GM19238 (cell line): ENCODE measurements around the gene RTEL1.
"Not testable (repeated sequence)": the region's sequence is repeated elsewhere in the genome, so short reads cannot be mapped to it uniquely, and the experiment has no call there.

ENCODE experiments used
- DNase-seq: peaks from one replicate; pipeline ENCODE4 v3.0.0; 2011; ENCODE audit warnings: low spot score; ENCODE audit not compliant: insufficient read length

RTEL1 gene

GRCh38 chr20:63628246-63628975, 29.7 kb upstream of the RTEL1 start:
- peak; percentile 63 for DNase-seq

GRCh38 chr20:63630956-63631355, 27.2 kb upstream of the RTEL1 start:
- DNase-seq = not testable (repeated sequence)

- not testable (repeated sequence) for DNase-seq
Observed at GRCh38 chr20:63631426-63631825, 26.7 kb upstream of the RTEL1 start.

DNA sequence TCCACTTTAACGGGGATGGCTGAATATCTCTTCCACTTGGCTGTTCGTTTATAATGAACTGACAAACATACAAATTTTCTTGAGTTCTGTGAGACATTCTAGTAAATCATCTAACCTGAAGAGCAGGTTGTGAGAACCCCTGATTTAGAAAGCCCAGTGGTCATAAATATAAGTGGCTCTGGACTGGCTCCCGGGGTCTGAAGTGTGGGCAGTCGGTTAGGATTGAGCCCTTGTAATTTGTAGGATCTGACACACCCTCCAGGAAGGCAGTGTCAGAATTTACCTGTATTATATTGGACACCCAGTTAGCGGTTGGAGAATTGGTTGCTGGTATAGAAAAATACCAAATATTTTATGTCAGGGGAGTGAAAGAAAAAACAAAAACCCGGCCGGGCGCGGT, 24.4 kb upstream of the RTEL1 start:
- DNase-seq = no peak

GRCh38 chr20:63635431-63636141, 22.5 kb upstream of the RTEL1 start:
- DNase-seq = no peak

GRCh38 chr20:63636752-63637628, 21.1 kb upstream of the RTEL1 start:
- DNase-seq = no peak

- peak; percentile 57 for DNase-seq
Observed at GRCh38 chr20:63639093-63639975, 18.8 kb upstream of the RTEL1 start.

GRCh38 chr20:63640086-63640485, 18.0 kb upstream of the RTEL1 start:
- DNase-seq = no peak

DNA sequence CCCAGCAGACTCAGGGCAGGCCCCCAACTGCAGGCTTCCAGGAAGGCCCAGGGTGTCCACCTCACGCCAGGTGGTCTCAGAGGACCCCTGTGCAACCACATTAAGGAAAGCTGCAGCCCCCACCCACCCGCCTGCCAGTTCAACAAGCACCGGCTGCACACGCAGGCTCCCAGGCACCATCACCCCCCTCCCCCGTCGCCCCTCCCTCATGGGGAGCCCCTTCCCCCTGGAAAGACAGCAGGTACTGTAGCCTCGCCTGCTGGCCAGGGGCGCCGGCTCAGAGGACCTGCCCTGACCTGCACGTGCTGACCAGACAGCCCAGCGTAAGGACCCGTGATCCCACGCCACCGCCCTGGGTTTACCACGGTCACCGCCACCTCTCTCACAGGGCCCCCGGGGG, 17.4 kb upstream of the RTEL1 start:
- not testable (repeated sequence) for DNase-seq

DNA sequence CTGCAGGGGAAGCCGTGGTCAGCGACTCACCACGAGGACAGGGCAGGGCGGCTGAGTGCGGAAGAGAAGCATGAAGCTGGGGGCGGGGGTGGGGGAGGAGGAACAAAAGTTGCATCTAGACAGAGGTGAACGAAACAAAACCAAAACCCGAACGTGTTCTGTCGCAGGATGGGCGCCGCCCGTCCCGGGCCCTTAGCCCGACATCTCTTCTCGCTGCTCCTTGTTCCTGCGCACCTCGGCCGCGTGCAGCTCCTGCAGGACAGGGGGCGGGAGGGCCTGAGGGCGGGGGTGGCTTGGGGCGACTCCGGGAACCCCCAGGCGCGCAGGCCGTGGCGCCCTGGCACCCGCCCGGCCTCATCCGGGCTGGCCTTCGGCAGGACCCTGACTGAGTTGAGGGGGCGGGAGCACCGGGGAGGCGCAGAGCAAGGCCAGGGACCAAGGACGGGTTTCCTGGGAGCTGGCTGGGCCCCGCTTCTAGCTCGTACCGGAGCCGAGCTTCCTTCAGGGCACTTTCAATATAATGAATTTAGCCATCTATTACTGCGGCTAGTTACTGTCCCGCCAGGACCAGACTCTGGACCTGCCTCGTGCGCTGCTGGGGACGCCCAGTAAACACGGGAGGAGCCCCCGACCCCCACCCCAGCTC, 16.8 kb upstream of the RTEL1 start:
- DNase-seq = no peak

- peak; percentile 93 for DNase-seq
Observed at GRCh38 chr20:63641792-63642523, 16.2 kb upstream of the RTEL1 start.

DNA sequence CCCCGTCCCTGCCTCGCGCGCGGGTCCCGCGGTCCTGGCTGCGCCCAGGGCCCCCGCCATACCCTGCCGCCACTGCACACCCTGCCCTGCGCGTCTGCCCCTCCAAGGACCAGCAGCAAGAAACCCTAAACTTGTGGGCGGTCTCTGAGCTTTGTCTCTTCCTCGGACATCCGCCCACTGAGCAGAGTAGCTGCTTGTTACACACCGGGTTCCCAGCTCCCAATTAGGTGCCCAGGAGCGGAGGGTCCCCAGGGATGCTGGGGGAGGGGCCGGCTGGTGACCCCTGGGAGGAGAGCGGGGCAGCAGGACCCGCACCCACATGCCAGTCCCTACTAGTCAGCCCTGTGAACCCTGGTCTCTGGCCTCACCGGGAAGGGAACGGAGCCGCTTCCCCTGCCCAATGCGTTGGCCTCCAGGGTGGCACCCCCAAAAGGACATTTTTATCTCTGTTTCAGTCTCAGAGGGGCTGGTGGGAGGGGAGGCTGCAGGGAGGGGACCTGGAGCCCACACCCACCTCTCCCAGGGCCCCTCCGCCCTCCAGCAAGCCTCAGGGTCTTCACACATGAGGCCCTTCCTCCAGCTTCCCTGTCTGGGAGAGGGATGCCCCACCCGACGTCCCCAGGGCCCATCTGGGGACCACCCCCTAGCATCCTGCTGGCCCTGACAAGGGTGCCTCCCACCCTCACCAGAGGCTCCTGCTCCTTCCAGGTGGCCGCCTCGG, 15.4 kb upstream of the RTEL1 start:
- no peak for DNase-seq

GRCh38 chr20:63643499-63643898, 14.6 kb upstream of the RTEL1 start:
- no peak for DNase-seq

- no peak for DNase-seq
Observed at GRCh38 chr20:63643946-63644345, 14.2 kb upstream of the RTEL1 start.

- DNase-seq = no peak
Observed at GRCh38 chr20:63645218-63645617, 12.9 kb upstream of the RTEL1 start.

GRCh38 chr20:63648190-63648589, 9.9 kb upstream of the RTEL1 start:
- DNase-seq = no peak

GRCh38 chr20:63648895-63649589, 9.1 kb upstream of the RTEL1 start:
- DNase-seq = no peak

- not testable (repeated sequence) for DNase-seq
Observed at GRCh38 chr20:63650486-63650885, 7.6 kb upstream of the RTEL1 start.

DNA sequence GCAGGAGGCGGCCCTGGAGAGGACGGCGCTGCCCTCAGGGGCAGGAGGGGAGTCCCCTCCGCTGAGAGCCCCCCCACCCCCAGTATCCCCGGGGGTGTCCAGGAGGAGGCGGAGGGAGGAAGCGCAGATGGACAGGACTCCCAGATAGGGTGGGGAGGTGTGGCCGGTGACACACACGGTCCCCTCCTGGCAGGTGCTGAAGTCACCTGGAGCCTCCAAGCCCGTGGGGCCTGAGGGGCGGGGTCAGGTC, 6.2 kb upstream of the RTEL1 start:
- DNase-seq = no peak
